ENCODE measurements around the gene SLC22A1.
"Not testable (repeated sequence)": the region's sequence is repeated elsewhere in the genome, so short reads cannot be mapped to it uniquely, and the experiment has no call there.

The SLC22A1 gene

GRCh38 chr6:160135907-160136655 is 14.5 kb downstream of the SLC22A1 start:
- H3K4me3 ChIP-seq (ENCODE audit: low read depth, low read length): no peak overlapping the region
- DNase-seq (ENCODE audit: low read depth): no peak
- in situ Hi-C loops (cut with HindIII; ENCODE audit: low sequenced_read_pairs): no loop called here
- no peak for TF ChIP-seq CTCF (IDR thresholded peaks at IDR 0.05; ENCODE audit: low read depth, low read length, missing control alignments)

GRCh38 chr6:160137130-160137988 is 15.7 kb downstream of the SLC22A1 start:
- H3K4me3 ChIP-seq (ENCODE audit: low read depth, low read length): no peak overlapping the region
- in situ Hi-C loops (cut with HindIII; ENCODE audit: low sequenced_read_pairs): no loop called here
- TF ChIP-seq CTCF (IDR thresholded peaks at IDR 0.05; ENCODE audit: low read depth, low read length, missing control alignments): no peak

GRCh38 chr6:160137989-160138835 is 16.6 kb downstream of the SLC22A1 start:
- DNase-seq (ENCODE audit: low read depth): peak; percentile 40
- in situ Hi-C loops (cut with HindIII; ENCODE audit: low sequenced_read_pairs): no loop called here
- TF ChIP-seq CTCF (IDR thresholded peaks at IDR 0.05; ENCODE audit: low read depth, low read length, missing control alignments): peak; percentile 69
- H3K4me3 ChIP-seq (ENCODE audit: low read depth, low read length): no peak overlapping the region

More at GRCh38 chr6:160137130-160137988, 15.7 kb downstream of the SLC22A1 start:
- DNase-seq (ENCODE audit: low read depth): no peak

GRCh38 chr6:160138839-160139419 is 17.3 kb downstream of the SLC22A1 start:
- no peak for TF ChIP-seq CTCF (IDR thresholded peaks at IDR 0.05; ENCODE audit: low read depth, low read length, missing control alignments)
- no peak for DNase-seq (ENCODE audit: low read depth)
- in situ Hi-C loops (cut with HindIII; ENCODE audit: low sequenced_read_pairs): no loop called here
- H3K4me3 ChIP-seq (ENCODE audit: low read depth, low read length): no peak overlapping the region

- in situ Hi-C loops (cut with HindIII; ENCODE audit: low sequenced_read_pairs): no loop called here
- DNase-seq (ENCODE audit: low read depth): peak; percentile 71
- TF ChIP-seq CTCF (IDR thresholded peaks at IDR 0.05; ENCODE audit: low read depth, low read length, missing control alignments): no peak
Measured at GRCh38 chr6:160139420-160139851, 17.8 kb downstream of the SLC22A1 start.

GRCh38 chr6:160140493-160140892 is 18.9 kb downstream of the SLC22A1 start:
- DNase-seq (ENCODE audit: low read depth); H3K4me3 ChIP-seq (ENCODE audit: low read depth, low read length); in situ Hi-C loops (cut with HindIII; ENCODE audit: low sequenced_read_pairs): not testable (repeated sequence)

More at GRCh38 chr6:160139420-160139851, 17.8 kb downstream of the SLC22A1 start:
- no peak overlapping the region for H3K4me3 ChIP-seq (ENCODE audit: low read depth, low read length)

Data from astrocyte of the cerebellum (primary cell).